ENCODE results near the gene ZNF512B. TPM values are rescaled to one million over a fixed set of nuclear protein-coding genes. Genes with fewer than 3 reads are reported as not detected.
A peak's percentile ranks its signal among the peaks of the same experiment; 100 is the strongest.

ZNF512B gene
- total RNA-seq, 2 donors from 2014 or later, result 23.7 to 26.8 TPM

- DNase-seq, result no peak
Measured at GRCh38 chr20:63966944-63967322, 2.8 kb downstream of the ZNF512B start.

GRCh38 chr20:63966172-63966943 is 3.4 kb downstream of the ZNF512B start:
- Mint-ChIP-seq H3K27ac (no peak overlapping the region), H3K4me3 (no peak overlapping the region), H3K27me3 (ENCODE audit: insufficient read depth) (peaks cover 10% of the 10 kb centered on the region), H3K36me3 (ENCODE audit: low read depth) (peaks cover 46% of the 10 kb centered on the region), H3K4me1 (peaks cover 3% of the 10 kb centered on the region), H3K9me3 (peaks cover 20% of the 10 kb centered on the region)
- peak; percentile 30 for DNase-seq
- peaks cover 10% of the 10 kb centered on the region for H3K27me3 ChIP-seq (ENCODE audit: control insufficient read depth, insufficient read depth, low read length, poor library complexity, severe bottlenecking)
- no peak for TF ChIP-seq CTCF (conservative IDR thresholded peaks at IDR 0.05)
- H3K27ac ChIP-seq (ENCODE audit: low read depth, low read length), result no peak overlapping the region
- WGBS, 2 experiments (ENCODE audit: insufficient coverage in 1 of 2, insufficient read length in 1 of 2), result 93 to 97% methylated on average over 22 to 27 of the region's 27 CpGs
- peak overlapping the region; percentile 45 for H3K4me3 ChIP-seq (ENCODE audit: low read length)
- H3K36me3 ChIP-seq (ENCODE audit: control insufficient read depth, insufficient read depth, low read length), result peaks cover 34% of the 10 kb centered on the region
- H3K9ac ChIP-seq (ENCODE audit: extremely low read depth, low read length, poor library complexity, severe bottlenecking), result no peak overlapping the region
- peaks cover 35% of the 10 kb centered on the region for H3K9me3 ChIP-seq (ENCODE audit: control insufficient read depth, low read length)
- H3K4me1 ChIP-seq (ENCODE audit: control insufficient read depth, insufficient read depth, low read length), result peaks cover 4% of the 10 kb centered on the region

More at GRCh38 chr20:63966944-63967322, 2.8 kb downstream of the ZNF512B start:
- Histone ChIP-seq H3K9me3 (ENCODE audit: control insufficient read depth, low read length) (peaks cover 35% of the 10 kb centered on the region), H3K36me3 (ENCODE audit: control insufficient read depth, insufficient read depth, low read length) (peaks cover 34% of the 10 kb centered on the region), H3K4me3 (ENCODE audit: low read length) (peak overlapping the region; percentile 45), H3K9ac (ENCODE audit: extremely low read depth, low read length, poor library complexity, severe bottlenecking) (no peak overlapping the region), H3K4me1 (ENCODE audit: control insufficient read depth, insufficient read depth, low read length) (peaks cover 4% of the 10 kb centered on the region), H3K27me3 (ENCODE audit: control insufficient read depth, insufficient read depth, low read length, poor library complexity, severe bottlenecking) (peaks cover 10% of the 10 kb centered on the region), H3K27ac (ENCODE audit: low read depth, low read length) (no peak overlapping the region)
- Mint-ChIP-seq H3K4me3 (no peak overlapping the region), H3K36me3 (ENCODE audit: low read depth) (peaks cover 42% of the 10 kb centered on the region), H3K27ac (no peak overlapping the region), H3K4me1 (peaks cover 3% of the 10 kb centered on the region), H3K9me3 (peaks cover 20% of the 10 kb centered on the region), H3K27me3 (ENCODE audit: insufficient read depth) (peaks cover 13% of the 10 kb centered on the region)
- WGBS, 2 experiments (ENCODE audit: insufficient coverage in 1 of 2, insufficient read length in 1 of 2), result 95 to 98% methylated on average over 9 to 13 of the region's 13 CpGs
- TF ChIP-seq CTCF (conservative IDR thresholded peaks at IDR 0.05), result no peak

DNA sequence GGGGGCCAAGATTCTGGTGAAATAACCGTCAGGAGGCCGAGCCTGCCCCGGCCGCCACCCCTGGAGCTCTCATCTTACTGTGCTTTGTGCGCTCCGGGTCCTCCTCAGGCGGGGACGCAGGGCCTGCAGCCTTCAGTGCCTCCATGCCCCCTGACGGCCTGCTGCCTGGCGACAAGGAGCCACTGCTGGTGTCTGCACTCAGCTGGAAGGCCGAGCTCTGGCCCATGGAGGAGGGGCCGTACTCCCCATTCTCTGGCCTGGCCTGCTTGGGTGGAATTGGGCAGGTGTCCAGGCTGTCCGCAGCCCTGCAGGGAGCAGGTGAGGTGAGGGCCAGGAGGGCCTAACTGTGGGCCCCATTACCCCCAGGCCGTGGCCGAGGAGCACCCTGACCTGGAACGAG is 5.3 kb downstream of the ZNF512B start:
- Mint-ChIP-seq H3K4me1 (peaks cover 4% of the 10 kb centered on the region), H3K4me3 (no peak overlapping the region), H3K27me3 (ENCODE audit: insufficient read depth) (no peaks in the 10 kb centered on the region), H3K9me3 (peaks cover 20% of the 10 kb centered on the region), H3K27ac (no peak overlapping the region), H3K36me3 (ENCODE audit: low read depth) (peaks cover 51% of the 10 kb centered on the region)
- 96 to 100% methylated on average over 2 to 16 of the region's 16 CpGs for WGBS, 2 experiments (ENCODE audit: insufficient coverage in 1 of 2, insufficient read length in 1 of 2)
- Histone ChIP-seq H3K4me3 (ENCODE audit: low read length) (no peak overlapping the region), H3K27ac (ENCODE audit: low read depth, low read length) (no peak overlapping the region), H3K27me3 (ENCODE audit: control insufficient read depth, insufficient read depth, low read length, poor library complexity, severe bottlenecking) (no peaks in the 10 kb centered on the region), H3K9me3 (ENCODE audit: control insufficient read depth, low read length) (peaks cover 35% of the 10 kb centered on the region), H3K36me3 (ENCODE audit: control insufficient read depth, insufficient read depth, low read length) (peaks cover 34% of the 10 kb centered on the region), H3K4me1 (ENCODE audit: control insufficient read depth, insufficient read depth, low read length) (peaks cover 6% of the 10 kb centered on the region), H3K9ac (ENCODE audit: extremely low read depth, low read length, poor library complexity, severe bottlenecking) (no peak overlapping the region)
- no peak for TF ChIP-seq CTCF (conservative IDR thresholded peaks at IDR 0.05)
- no peak for DNase-seq

Measured in endodermal cell (in vitro differentiated cells).